Non-pigmented ciliary epithelial cell (primary cell): ENCODE data around the gene HOXA5.

ENCODE experiments used
- DNase-seq: peaks from one replicate; pipeline ENCODE4 v3.0.0-alpha.2; 2010; ENCODE audit warnings: low read depth

HOXA5 gene

DNA sequence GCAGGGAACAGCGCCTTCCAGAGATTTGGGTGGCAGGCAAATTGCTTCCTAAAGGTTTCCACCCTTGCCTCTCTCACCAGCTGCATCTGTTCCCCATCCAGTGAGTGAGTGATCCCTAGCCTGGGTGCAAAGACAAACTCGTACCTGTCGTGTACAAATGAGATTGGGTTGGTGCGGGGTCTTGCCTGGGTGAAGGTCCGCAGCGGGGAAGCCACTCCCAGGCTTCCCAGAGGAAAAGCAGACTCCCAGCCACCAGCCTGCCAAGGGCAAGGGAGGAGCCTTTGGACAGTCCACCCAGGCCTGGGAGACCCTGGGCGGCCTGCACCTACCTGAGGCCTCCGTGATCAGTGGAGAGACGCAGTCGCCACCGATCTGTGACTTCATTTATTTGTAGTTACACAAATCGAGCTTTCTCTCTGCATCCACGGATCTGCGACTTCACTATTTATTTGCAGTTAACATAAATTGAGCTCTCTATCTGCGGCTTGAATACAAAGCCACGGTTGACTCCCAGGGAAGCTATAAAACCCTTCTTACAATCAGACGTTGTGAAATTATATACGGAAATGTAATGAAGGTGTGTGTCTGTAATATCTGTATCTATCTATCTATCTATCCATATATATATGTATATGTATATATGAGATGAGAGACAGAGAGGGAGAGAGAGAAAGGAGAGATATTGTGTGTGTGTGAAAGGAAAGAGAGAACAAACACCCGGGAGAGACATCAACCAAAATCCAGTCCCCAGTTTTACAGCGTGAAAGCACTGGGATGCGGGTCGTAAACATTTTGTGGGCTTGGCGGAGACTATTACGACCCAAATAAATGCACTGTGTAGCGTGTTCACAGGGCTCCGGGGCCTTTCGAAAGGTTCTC, 16.0 kb upstream of the HOXA5 start:
- no peak for DNase-seq

DNA sequence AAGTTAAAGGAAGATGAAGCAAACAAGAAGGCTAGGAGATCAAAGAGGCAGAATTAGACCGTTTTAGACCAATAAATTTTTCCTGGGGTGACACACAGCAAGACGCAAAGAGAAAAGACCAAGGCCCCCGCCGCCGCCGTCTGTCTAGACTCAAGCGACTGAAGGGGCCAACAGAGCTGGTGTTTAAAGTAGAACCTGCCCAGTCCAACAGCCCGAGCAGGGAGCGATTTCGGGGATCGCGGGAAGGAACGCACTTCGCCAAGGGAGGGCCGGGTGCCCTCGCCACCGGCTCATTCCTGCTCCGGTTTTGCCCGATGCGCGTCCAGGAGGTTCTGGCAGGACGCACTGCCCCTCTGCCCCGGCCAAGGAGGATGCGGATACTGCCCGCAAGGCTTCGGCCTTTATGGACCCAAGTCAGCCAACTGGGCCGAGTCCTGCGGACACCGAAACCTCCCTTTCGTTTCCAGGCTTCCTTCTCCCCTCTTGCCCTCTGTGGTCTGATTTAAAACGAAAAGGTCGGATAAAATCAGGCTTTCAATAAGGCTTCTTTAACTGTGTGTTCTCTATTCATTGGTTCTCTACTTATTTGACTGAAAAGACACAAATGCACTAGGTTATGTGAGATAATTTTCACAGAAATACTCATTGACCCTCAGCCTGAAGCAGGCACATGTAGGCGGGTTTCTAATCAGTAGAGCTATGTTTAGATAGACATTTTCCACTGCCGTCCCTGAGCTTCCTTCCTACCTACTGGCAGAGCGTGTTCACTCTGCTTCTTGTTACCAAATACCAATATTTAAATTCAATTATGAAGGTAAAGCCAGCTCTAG, 15.2 kb upstream of the HOXA5 start:
- DNase-seq, result no peak

DNA sequence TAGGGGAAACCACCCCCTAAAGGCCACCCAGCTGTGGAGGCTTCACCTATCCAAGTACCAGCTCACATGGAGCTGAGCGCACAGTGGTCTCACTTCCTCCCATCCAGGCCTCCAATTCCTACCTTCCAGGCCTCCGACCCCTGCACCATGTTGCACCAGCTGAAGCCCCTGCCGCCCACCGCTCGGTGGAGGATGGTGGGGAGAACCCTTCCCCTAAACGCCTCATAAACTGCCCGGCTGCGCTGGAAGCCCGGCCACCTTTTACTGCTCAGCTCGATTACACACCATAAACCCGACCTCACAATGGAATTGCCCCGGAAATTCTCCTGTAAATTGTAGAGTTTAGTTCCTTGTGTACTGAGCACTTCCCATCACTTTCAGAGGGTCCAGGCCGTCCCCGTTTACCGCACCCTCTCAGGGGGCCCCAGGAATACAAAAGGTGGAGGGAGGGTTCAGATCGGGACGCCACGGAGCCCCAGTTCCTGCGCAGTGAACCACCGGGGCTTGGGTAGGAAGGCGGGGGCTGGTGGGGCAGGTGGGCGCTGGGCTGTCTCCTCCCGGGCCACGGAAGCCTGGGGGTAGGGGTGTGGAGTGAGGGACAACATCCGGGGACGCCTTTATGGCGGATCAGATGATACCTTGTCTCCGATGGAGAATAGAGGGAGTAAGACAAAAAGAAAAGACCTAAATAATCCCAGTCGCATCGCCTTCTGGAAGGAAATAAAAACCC, 14.4 kb upstream of the HOXA5 start:
- no peak for DNase-seq

DNA sequence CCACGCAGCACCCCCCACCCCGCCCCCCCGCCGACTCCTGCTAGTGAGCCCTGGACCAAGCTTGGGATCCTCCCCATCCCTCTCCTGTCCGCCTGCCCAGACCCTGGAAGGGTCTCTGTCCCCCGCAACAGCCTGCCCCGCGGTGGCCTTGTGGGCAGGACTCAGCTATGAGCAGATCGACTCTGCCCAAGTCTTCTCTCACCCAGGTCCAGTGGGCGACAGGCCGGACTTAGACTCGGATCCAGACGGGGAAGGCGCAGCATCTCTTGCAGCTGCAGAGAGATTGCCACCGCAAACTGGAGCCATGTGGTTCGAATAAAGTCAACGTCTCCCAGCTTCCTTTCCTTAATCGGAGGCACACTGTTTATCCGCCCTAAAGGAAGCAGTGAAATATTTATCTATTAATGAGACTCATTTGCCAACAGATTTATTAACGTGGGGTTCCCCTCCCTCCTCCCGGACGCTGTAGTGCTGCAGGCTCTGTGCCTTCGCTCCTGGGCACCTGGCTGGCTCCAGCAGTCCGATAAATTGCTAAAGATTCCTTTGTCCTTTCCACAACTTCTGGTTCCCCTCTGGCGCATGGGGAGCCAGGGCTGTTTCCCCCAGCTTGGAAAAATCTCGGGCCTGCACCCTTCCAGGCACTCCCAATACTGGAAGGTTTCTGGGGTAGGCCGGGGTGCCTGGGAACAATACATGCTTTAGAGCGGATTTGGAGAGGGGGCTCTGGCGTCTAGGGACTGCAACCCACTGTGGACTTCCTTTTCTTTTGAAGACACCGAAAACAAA, 13.6 kb upstream of the HOXA5 start:
- DNase-seq, result no peak

DNA sequence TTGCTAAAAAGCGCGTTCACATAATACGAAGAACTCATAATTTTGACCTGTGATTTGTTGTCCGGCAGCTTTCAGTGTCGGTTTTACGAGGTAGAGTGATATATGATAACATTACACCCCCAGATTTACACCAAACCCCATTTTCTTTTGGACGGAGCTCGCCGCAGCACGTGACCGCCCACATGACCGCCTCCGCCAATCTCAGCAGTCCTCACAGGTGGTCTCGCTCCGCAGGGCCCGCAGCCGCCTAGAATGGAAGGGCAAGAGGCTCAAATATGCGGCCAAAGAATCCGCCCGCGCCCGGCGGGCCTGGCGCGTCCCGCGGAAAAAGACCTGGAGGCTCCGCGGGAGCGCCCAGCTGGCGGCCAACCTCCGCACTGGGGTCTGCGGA, 13.0 kb upstream of the HOXA5 start, which contains the start of gene HOXA7:
TSS of gene HOXA7 (minus strand) at position 168 of the 391 bp plus-strand sequence. CDS start at position 38, 130 bp downstream.
- no peak for DNase-seq

DNA sequence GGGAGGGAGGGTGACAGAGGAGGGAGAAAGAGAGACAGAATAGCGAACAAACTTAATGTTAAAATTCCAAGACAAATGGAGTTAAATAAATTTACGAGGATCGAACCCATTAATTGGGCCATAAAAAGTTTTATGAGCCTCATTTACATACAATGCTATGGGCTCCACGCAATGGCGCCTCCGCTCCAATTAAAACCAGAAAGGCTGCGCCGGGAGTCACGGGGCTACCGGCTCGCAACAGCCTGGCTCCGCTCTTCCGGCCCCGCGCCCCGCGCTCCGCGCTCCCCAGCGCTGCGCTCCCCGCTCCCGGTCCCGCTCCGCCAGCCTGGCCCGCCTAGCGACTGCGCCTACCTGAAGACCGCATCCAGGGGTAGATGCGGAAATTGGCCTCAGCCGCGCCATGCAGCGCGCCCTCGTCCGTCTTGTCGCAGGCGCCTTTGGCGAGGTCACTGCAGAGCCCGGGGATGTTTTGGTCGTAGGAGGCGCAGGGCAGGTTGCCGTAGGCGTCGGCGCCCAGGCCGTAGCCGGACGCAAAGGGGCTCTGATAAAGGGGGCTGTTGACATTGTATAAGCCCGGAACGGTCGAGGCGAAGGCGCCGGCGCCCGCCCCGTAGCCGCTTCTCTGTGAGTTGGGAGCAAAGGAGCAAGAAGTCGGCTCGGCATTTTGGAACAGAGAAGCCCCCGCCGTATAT, 12.5 kb upstream of the HOXA5 start:
- no peak for DNase-seq

DNA sequence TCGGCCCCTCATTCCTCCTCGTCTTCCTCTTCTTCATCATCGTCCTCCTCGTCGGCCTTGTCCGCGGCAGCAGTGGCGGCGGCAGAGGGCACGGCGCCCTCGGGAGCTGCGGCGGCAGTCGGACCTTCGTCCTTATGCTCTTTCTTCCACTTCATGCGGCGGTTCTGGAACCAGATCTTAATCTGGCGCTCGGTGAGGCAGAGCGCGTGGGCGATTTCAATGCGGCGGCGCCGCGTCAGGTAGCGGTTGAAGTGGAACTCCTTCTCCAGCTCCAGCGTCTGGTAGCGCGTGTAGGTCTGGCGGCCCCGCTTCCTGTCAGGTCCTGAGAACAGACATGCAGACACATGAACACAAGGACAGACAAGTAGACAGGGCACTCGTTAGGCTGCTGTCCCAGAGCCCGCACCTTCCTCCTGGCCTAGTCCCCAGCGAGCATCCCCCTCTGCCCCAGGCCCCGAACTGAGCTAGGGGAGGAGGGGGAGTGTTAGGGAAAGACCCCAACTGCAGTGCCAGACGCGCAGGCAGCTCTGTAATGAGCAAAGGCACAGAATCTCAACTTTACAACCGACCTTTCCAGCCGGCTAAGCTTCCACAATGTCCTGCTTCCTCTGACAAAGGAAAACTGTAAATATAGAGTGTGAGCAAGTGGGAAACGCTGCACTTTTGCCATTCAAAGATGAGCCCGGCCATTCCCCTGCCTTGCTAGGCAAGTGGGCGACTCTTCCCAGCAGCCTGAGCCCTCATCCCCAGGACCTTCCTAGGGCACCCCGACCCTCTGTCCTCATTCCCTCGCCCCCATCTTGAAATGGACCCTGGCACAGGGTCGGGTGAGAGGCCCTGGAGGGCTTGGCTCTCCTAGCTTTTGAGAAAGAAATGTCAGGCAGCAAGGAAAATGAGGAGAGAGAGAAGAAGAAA, 11.7 kb upstream of the HOXA5 start:
- DNase-seq, result no peak

DNA sequence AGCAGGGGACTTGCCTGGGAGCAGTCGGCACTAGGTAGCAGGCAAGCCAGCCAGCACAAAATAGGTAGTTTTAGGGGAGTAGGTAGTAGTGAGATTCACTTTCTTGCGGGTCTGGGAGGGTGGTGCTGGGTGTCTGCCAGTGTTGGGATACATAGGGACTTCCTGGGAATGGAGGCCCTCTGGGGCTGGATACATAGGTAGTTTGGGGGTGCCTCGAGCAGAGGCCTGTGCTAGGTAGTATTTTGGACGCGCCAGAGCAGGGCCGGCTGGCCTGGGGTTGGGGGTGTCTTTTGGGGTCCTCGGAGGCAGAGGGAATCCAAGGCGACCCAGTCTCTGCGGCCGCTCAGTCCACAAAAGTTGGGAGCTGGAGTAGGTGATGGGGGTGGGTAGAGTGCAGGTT, 10.9 kb upstream of the HOXA5 start:
- no peak for DNase-seq

DNA sequence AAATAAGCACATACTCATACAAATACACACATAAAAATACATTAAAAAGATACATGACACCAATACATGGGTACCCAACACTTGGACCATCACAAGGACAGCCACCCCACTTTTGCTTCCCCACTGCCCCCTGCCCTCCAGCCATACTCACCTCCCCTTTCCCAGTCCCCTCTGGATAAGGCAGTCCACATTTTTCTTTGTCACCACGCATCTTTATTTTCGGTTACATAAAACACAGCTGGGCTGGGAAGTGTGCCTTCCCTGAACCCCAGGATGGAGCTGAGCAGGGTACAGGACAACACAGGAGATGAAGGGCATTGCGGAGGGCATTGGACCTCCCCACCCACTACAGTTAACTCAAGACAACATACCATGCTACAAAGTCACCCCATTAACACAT, 10.0 kb upstream of the HOXA5 start:
- no peak for DNase-seq

DNA sequence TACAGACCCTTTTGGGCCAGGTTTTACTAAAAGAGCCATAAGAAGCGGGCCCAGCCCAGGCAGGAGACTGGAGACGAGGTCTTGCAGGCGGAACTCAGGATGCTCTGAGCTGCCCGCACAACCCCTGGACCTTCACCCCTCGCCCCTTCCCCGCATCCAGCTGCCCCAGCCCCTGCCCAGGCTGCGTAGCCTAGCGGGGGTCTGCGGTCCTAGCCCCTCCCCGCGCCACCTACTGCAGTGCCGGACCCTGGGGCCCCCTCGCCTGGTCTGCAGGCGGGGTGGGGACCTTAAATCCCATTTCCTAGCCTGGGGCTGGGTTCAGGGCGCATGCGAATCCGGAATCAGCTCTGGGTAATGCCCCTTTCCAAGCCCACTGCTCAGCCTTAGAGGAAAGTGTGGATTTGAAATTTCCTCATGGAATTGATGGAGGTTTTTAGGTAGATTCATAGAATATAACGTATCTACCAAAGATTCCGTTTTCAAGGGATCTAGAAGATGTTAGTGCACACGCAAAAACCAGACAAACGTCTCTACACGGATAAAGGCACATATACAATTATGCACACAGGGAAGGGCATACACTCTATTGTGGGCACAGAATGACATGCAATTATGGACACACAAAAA, 9.4 kb upstream of the HOXA5 start:
- DNase-seq, result no peak

DNA sequence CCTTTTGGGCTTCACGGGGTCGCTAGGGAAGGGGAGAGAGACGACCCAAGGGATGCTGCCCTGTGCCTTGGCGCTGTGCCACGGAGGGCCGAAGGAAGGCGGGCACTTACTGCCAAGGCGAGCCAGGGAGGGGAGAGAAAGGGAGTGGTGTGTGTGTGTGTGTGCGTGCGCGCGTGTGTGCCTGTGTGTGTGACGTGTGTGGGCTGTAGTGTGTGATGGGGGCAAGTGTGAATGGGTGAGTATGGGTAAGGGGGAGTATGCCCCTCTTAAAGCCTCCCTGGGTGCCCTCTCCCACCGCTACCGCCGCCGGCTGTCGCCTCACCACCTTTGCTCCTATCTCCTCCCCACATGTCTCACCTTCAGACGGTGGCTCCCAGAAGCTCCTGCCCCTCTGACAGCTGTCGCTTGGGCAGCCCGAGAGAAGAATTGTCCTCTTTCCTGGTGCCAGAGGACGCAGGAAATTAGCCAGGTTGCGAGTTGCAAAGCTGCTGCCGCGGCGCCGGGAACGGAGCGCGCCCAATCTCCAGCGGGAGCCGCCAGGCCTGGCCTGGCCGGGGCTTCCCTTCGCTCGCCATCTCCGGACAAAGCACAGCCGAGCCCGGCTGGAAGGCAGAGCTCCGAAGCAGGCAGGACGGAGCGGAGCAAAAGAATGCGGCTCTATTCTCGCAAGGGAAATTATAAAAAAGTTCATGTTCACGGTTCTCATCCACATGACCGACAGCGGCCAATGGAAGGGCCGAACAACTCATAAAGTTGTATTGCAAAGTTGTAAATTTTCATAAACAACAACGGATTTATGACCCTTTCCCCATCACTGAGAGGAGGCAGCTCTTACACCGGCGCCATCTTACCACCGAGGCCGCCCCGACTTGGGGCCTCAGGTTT, 8.7 kb upstream of the HOXA5 start, which contains the start of gene HOXA3:
TSS of gene HOXA3 (minus strand) at position 653 of the 885 bp plus-strand sequence. CDS start 41,943 bp downstream, outside the sequence.
- no peak for DNase-seq

DNA sequence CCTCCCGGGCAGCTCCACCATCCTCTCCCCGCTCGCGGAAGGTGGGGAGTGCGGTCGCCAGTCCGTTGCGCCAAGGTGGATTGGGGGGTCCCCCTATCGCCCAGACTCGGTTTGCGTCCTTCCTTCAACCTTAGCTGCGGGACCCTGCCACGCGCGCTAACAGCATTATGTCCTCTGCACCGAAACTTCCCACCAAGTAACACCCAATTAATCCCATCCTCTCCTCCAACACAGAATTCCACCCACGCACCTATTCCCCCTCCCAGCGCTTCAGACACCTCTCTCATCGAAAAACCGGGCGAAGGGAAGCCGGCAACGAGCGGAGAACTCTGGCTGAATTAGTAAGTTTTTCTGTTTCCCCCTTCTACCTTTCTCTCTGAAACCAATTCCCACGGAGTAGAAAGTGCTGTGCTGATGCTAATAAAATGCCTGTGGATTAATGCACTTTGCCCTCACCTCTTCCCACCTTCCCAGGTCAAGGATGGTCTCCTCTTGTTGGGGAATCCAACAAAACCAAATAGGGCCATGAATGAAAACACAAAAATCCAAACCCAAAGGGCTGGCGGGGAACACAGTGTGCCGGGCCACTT, 8.0 kb upstream of the HOXA5 start:
- DNase-seq, result no peak

DNA sequence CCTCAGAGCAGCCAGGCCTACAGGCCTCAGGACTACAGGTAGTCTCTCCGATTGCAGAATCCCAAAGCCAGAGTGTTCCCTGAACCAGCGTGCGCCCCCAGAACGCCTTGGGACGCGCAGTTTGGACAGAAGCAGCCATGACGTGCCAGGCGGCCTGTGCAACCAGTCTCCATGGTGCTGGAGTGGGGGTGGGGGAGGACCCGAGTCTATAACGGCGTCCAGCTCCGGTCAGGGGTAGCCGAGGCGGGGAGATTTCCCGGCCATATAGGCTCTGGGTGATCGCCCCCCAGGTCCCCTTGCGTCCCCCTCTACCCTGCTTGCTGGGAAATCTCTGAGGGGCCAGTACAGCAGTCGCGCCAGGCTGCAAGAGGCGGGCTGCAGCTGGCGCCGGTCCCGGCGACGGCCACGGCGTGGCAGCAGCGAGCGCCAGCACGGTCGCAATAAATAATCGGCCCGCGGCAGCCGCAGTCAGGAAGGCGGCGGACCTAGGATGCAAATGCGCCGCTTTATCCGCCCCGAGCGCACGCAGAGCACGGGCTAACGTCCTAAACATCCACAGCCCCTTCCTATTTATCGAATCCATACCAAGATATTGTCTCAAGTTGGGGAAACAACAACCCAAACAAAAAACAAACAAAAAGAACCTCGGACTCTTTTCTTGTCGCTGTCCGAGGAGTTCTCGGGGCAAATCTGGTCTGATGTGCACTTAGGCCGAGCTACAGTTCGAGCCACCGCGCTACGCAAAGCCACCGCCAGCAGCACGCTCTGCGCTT, 7.3 kb upstream of the HOXA5 start:
- no peak for DNase-seq

DNA sequence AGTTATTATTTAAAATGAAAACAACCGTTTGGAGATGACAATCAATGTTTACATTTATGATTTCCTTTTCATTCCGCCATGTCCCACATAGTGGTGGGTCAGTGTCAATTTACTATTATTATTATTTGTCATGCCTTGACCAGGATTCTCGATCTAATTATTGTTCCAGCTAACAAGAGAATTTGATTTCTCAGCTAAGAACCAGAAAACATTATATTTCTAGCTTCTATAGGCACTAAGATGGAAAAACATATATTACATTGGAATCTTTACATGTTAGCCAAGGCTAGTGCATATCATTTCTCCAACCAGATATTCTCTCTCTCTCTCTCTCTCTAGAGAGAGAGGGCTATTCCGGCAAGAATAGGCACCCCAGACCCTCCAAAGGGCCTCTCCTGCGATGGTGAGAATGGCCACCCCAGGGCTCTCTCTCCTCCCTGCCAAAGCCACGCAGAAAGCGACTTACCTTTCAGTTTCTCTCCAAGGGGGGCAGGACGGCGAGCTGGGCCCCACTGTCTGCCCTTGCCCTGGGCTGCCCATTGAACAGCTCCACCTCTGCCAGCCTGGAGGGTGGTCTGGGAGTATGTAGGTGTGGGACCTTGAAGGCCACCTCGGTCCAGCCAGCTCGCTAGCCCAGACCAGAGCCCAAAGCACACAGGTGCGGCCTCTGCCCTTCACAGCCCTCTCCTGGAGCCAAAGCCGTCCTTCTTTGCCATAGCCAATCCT, 6.5 kb upstream of the HOXA5 start:
- no peak for DNase-seq

DNA sequence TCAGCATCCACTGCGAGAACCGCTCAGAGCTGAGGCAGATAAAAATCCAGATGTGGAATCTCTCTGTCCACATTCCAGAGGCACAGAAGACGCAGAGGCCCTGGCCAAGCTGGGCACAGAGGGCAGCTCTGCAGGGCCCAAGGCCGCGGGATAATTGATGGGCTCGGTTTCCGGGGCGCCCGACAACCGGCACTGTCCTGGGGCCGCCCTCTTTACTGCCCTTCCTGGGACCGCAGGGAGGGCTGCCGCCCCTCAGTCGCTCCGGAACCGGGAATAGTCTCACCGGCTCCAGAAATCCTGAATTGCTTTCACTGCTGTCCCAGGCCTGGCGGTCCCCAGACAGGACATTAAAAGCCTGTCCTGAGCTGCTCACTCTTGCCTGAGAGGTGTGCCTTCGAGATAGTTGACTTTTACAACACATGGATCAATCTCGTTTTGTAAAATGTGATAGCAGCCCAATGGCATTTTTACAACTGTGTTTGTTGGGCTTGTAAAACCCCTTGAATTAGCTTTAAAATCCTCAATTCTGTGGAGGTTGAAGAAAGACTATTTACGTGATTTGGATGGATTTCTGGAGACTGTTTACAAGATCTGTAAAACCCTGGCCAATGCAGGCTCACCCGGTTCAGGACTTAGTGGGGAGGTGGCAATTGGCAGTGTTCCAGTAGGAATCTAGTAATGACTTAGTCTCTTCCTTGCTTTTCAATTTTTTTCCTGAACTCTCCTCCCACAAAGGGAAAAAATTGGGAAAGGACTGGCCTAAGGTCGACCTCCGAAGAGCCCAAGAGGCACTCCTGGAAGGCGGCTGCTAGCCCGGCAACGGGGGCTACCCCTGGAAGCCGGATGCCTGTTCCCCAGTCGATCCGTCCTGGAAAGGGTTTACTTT, 5.5 kb upstream of the HOXA5 start:
- DNase-seq, result no peak
